K562 (cell line): ENCODE data around the gene DCAF12. TPM values are rescaled to one million over a fixed set of nuclear protein-coding genes. Genes with fewer than 3 reads are reported as not detected.

Experiments
- BRF1 ChIP-seq: IDR thresholded peaks from 3 replicates; pipeline ENCODE4 v1.6.1; 2011; ENCODE audit warnings: borderline replicate concordance, mild to moderate bottlenecking; ENCODE audit not compliant: insufficient read length; ENCODE audit errors: extremely low read depth
- CBX1 ChIP-seq: sonication (generic); IDR thresholded peaks from 2 replicates; pipeline ENCODE4 v1.6.1; 2016; ENCODE audit warnings: antibody characterized with exemption, low read depth, mild to moderate bottlenecking
- CBX3 ChIP-seq, 2 experiments: IDR thresholded peaks; 1 replicate in 1 of 2; 2 replicates in 1 of 2; pipeline ENCODE4 v1.6.1; 2012; ENCODE audit warnings: inconsistent platforms in 2 of 2, low read length in 2 of 2, borderline replicate concordance in 1 of 2, control low read depth in 1 of 2
- CREM ChIP-seq: IDR thresholded peaks from 2 replicates; pipeline ENCODE4 v1.6.1; 2014; ENCODE audit warnings: antibody characterized with exemption, low read depth
- EP300 ChIP-seq: IDR thresholded peaks from 2 replicates; pipeline ENCODE4 v1.6.1; 2012; ENCODE audit warnings: low read length, improper control_type of control experiment
- FOXM1 ChIP-seq, 2 experiments: fragments of 450-650 bp in 1 of 2; sonication (generic) in 1 of 2; formaldehyde crosslinking in 1 of 2; IDR thresholded peaks; 2 replicates each; pipeline versions ENCODE4 v1.6.1 to v1.9.0; 2017 to 2022; ENCODE audit warnings: low read depth in 2 of 2, mild to moderate bottlenecking in 2 of 2, missing genetic modification reagents in 1 of 2, moderate library complexity in 1 of 2
- HNRNPUL1 ChIP-seq: fragments of 200-400 bp; formaldehyde crosslinking; IDR thresholded peaks from 2 replicates; pipeline ENCODE4 v1.6.1; 2017; ENCODE audit warnings: low read length
- HSF4 ChIP-seq: fragments of 250-450 bp; sonication (Bioruptor Pico); IDR thresholded peaks from 2 replicates; pipeline ENCODE4 v2.1.2; 2022; ENCODE audit warnings: mild to moderate bottlenecking, moderate library complexity, borderline replicate concordance
- ILK ChIP-seq: fragments of 450-650 bp; IDR thresholded peaks from 2 replicates; pipeline ENCODE4 v1.6.1; 2016; ENCODE audit warnings: missing genetic modification characterization, low read depth, mild to moderate bottlenecking, missing compliant biosample characterization, moderate library complexity, borderline replicate concordance
- KDM1A ChIP-seq, 2 experiments: fragments of 450-650 bp; IDR thresholded peaks; 2 replicates each; pipeline ENCODE4 v1.6.1; 2016; ENCODE audit warnings: mild to moderate bottlenecking in 2 of 2
- KLF13 ChIP-seq: fragments of 450-650 bp; IDR thresholded peaks from 2 replicates; pipeline ENCODE4 v1.6.1; 2016; ENCODE audit warnings: missing genetic modification characterization, low read depth, mild to moderate bottlenecking, missing compliant biosample characterization, moderate library complexity, borderline replicate concordance
- L3MBTL2 ChIP-seq: fragments of 450-650 bp; IDR thresholded peaks from 2 replicates; pipeline ENCODE4 v1.6.1; 2016; ENCODE audit warnings: mild to moderate bottlenecking, moderate library complexity
- MTA3 ChIP-seq: fragments of 450-650 bp; formaldehyde crosslinking; IDR thresholded peaks from 2 replicates; pipeline ENCODE4 v1.6.1; 2017; ENCODE audit warnings: mild to moderate bottlenecking, borderline replicate concordance
- NONO ChIP-seq, 2 experiments: fragments of 200-400 bp in 1 of 2; fragments of 450-650 bp in 1 of 2; formaldehyde crosslinking in 1 of 2; IDR thresholded peaks; 2 replicates each; pipeline ENCODE4 v1.6.1; 2017; ENCODE audit warnings: low read depth in 2 of 2, mild to moderate bottlenecking in 2 of 2, moderate library complexity in 2 of 2, low read length in 1 of 2
- PCBP1 ChIP-seq: fragments of 200-400 bp; formaldehyde crosslinking; IDR thresholded peaks from 2 replicates; pipeline ENCODE4 v1.6.1; 2018; ENCODE audit warnings: mild to moderate bottlenecking, low read depth, low read length; ENCODE audit not compliant: poor library complexity, severe bottlenecking
- RREB1 ChIP-seq: fragments of 250-450 bp; sonication (Bioruptor Pico); IDR thresholded peaks from 2 replicates; pipeline ENCODE4 v1.4.0; 2020
- SP1 ChIP-seq: sonication (generic); formaldehyde crosslinking; IDR thresholded peaks from 2 replicates; pipeline ENCODE4 v1.8.1; 2022; ENCODE audit warnings: mild to moderate bottlenecking, missing genetic modification reagents
- SRSF1 ChIP-seq: fragments of 200-400 bp; formaldehyde crosslinking; IDR thresholded peaks from 2 replicates; pipeline ENCODE4 v1.6.1; 2017; ENCODE audit warnings: mild to moderate bottlenecking, low read depth, low read length, moderate library complexity
- SUPT5H ChIP-seq: fragments of 450-650 bp; IDR thresholded peaks from 2 replicates; pipeline ENCODE4 v1.6.1; 2016
- TAL1 ChIP-seq: fragments of 450-650 bp; IDR thresholded peaks from 2 replicates; pipeline ENCODE4 v1.6.1; 2016; ENCODE audit warnings: mild to moderate bottlenecking
- USF1 ChIP-seq: sonication (generic); formaldehyde crosslinking; IDR thresholded peaks from 2 replicates; pipeline ENCODE4 v1.9.0; 2022; ENCODE audit warnings: mild to moderate bottlenecking, missing genetic modification reagents
- WHSC1 ChIP-seq: IDR thresholded peaks from one replicate; pipeline ENCODE4 v1.6.1; 2012; ENCODE audit warnings: low read length, control low read depth, inconsistent platforms
- ZNF282 ChIP-seq: sonication (generic); formaldehyde crosslinking; IDR thresholded peaks from 2 replicates; pipeline ENCODE4 v1.8.1; 2023; ENCODE audit warnings: missing genetic modification reagents
- polyA plus RNA-seq, 8 experiments: library from polyadenylated mRNA; depleted of rRNA in 4 of 8; stranded (reverse) in 5 of 8; unstranded in 3 of 8; fragments of >200 nt; fragmentation: Nextera tagmentation in 2 of 8; fragmentation: Illumina TruSeq in 1 of 8; extraction: Ambion mirVana in 2 of 8; extraction: Trizol in 1 of 8; gene quantifications; 2 replicates each; pipeline versions ENCODE4 v1.2.1 to v1.2.3, GENCODE V29; 2011 to 2014; ENCODE audit warnings: inconsistent platforms in 1 of 8, missing spikeins in 1 of 8
- total RNA-seq, 7 experiments: library from RNA; depleted of rRNA in 6 of 7; stranded (reverse); fragments of >200 nt in 6 of 7; fragmentation: Illumina TruSeq in 2 of 7; extraction: Trizol in 2 of 7; gene quantifications; 2 replicates each; pipeline versions ENCODE4 v1.2.1 to v1.2.3, GENCODE V29; 2011 to 2021; ENCODE audit warnings: low replicate concordance in 1 of 7

Gene DCAF12
- total and polyA plus RNA-seq, 9 of the 15 experiments (the other 6 are each of a cell fraction or from before 2014, with no cell fraction given): 10.9 to 59.6 (median 30.8) TPM

GRCh38 chr9:34126207-34127034, at the start of gene DCAF12 (continued):
- TF ChIP-seq RREB1 (CRISPR knock-in tag) (no peak), CREM (peak; percentile 73), USF1 (CRISPR knock-in tag) (no peak), CBX1 (0 out of 2 replicates have a peak, but pooled peaks have one; percentile 49), SP1 (CRISPR knock-in tag) (no peak), MTA3 (peak; percentile 95), TAL1 (no peak), ILK (tag) (no peak), HSF4 (CRISPR knock-in tag) (no peak), L3MBTL2 (peak; percentile 93), CBX3 (IDR thresholded peaks at IDR 0.05; ENCODE audit: borderline replicate concordance in 1 of 2, low read length in 2 of 2) (no peak), PCBP1 (peak; percentile 52), KDM1A (IDR thresholded peaks at IDR 0.05) (peak in 1 of 2 experiments; percentile 17; a peak in 1 of 4 replicates), HNRNPUL1 (no peak), FOXM1 (IDR thresholded peaks at IDR 0.05; ENCODE audit: low read depth) (no peak), FOXM1 (CRISPR knock-in tag; IDR thresholded peaks at IDR 0.05; ENCODE audit: low read depth) (no peak), BRF1 (no peak), SRSF1 (no peak), EP300 (peak; percentile 13; the same call in 1 of the 2 replicates), KLF13 (tag) (no peak), SUPT5H (peak; percentile 85), ZNF282 (CRISPR knock-in tag) (no peak; the same call in 1 of the 2 replicates), NONO (IDR thresholded peaks at IDR 0.05; ENCODE audit: low read depth in 2 of 2, low read length in 1 of 2) (no peak; a peak in 1 of 4 replicates), WHSC1 (no peak)
